Brain microvascular endothelial cell (primary cell): ENCODE measurements around the gene LRRC58.

Experiments
- DNase-seq: peaks from one replicate; pipeline ENCODE4 v3.0.0-alpha.2; 2020
- H3K27ac ChIP-seq: fragments of 250-450 bp; sonication (Bioruptor Pico); 2 replicates; pipeline ENCODE4 v1.5.1; 2020; ENCODE audit warnings: mild to moderate bottlenecking, moderate library complexity
- H3K27me3 ChIP-seq: fragments of 250-450 bp; sonication (Bioruptor Pico); replicated peaks from 2 replicates; pipeline ENCODE4 v1.5.1; 2020; ENCODE audit warnings: mild to moderate bottlenecking
- H3K36me3 ChIP-seq: fragments of 250-450 bp; sonication (Bioruptor Pico); replicated peaks from 2 replicates; pipeline ENCODE4 v1.5.1; 2020; ENCODE audit warnings: mild to moderate bottlenecking
- H3K4me3 ChIP-seq: 2 replicates; pipeline ENCODE4 v1.5.1; 2011; ENCODE audit warnings: low read depth, mild to moderate bottlenecking, control low read depth, low read length, moderate library complexity
- in situ Hi-C: cut with HindIII; loops from 2 replicates; pipeline ENCODE4 v1.10.0; 2017; ENCODE audit warnings: low sequenced_read_pairs, low pct_ligation_motif_present
- TF ChIP-seq, protein P1 (sequence below): IDR thresholded peaks from 2 replicates; pipeline ENCODE4 v1.5.1; 2011; ENCODE audit warnings: low read depth, mild to moderate bottlenecking, moderate library complexity, low read length, control low read depth, inconsistent platforms; ENCODE audit errors: missing control alignments

Gene LRRC58

DNA sequence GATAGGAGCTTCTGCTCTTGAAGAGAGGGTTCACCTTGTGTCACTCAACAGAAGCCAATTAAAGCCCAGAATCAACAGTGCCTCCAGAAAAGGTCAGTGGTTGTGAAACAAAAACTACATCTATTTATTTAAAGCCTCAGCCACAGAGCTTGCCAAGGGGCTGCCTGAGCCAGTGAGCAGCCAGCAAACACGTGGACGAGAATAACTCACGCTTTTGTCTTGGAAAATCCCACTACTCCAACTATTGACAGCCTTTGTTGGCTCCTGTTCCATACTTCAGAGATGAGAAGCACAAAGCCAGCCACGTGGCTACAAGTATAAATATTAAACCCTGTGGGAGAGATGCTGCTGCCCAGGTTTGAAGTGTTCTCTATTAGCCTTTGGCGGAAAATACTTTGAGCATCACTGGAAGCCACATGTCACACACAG lies 74.4 kb downstream of the LRRC58 start:
- no peak for DNase-seq
- H3K27me3 ChIP-seq: no peaks in the 10 kb centered on the region
- no peaks in the 10 kb centered on the region for H3K36me3 ChIP-seq
- in situ Hi-C loops: no loop called here
- TF ChIP-seq, protein P1, sequence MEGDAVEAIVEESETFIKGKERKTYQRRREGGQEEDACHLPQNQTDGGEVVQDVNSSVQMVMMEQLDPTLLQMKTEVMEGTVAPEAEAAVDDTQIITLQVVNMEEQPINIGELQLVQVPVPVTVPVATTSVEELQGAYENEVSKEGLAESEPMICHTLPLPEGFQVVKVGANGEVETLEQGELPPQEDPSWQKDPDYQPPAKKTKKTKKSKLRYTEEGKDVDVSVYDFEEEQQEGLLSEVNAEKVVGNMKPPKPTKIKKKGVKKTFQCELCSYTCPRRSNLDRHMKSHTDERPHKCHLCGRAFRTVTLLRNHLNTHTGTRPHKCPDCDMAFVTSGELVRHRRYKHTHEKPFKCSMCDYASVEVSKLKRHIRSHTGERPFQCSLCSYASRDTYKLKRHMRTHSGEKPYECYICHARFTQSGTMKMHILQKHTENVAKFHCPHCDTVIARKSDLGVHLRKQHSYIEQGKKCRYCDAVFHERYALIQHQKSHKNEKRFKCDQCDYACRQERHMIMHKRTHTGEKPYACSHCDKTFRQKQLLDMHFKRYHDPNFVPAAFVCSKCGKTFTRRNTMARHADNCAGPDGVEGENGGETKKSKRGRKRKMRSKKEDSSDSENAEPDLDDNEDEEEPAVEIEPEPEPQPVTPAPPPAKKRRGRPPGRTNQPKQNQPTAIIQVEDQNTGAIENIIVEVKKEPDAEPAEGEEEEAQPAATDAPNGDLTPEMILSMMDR: no peak
- H3K4me3 ChIP-seq: no peak overlapping the region
- H3K27ac ChIP-seq: no peak overlapping the region
